ENCODE results near the gene GBE1. TPM values are rescaled to one million over a fixed set of nuclear protein-coding genes. Genes with fewer than 3 reads are reported as not detected.

The GBE1 gene
- total RNA-seq, result 39.2 and 39.8 TPM in 2 replicates
- long read RNA-seq, transcript GBE1-205 (16 exons, 2,513 nt), result minor isoform, 14 of 391 reads
- long read RNA-seq, transcript GBE1-201 (16 exons, 3,461 nt), result major isoform, 339 of 391 reads
- long read RNA-seq, partial matches to known transcripts, result 23 of 391 reads
- long read RNA-seq, other reads (novel, unspliced or antisense), result 15 of 391 reads

- peak within 1 kb of the TSS; percentile 90 for H3K4me3 Mint-ChIP-seq (ENCODE audit: unreplicated experiment)
- TF ChIP-seq CTCF (IDR thresholded peaks at IDR 0.05), result peak; percentile 55
- DNase-seq (ENCODE audit: extremely low spot score, unreplicated experiment), result peak; percentile 96
Measured at GRCh38 chr3:81760924-81761903, at the start of gene GBE1. TSS of gene GBE1 (minus strand) at chr3:81761645. CDS start at chr3:81761517, 128 bp downstream.

GRCh38 chr3:81808900-81809299 lies 47.5 kb upstream of the GBE1 start:
- Mint-ChIP-seq H3K4me1 (ENCODE audit: unreplicated experiment) (no peaks in the 10 kb centered on the region), H3K4me3 (ENCODE audit: unreplicated experiment) (no peak overlapping the region), H3K9me3 (ENCODE audit: unreplicated experiment) (no peaks in the 10 kb centered on the region), H3K27me3 (ENCODE audit: unreplicated experiment) (no peaks in the 10 kb centered on the region), H3K27ac (ENCODE audit: unreplicated experiment) (no peak overlapping the region), H3K36me3 (ENCODE audit: unreplicated experiment) (no peaks in the 10 kb centered on the region)
- TF ChIP-seq CTCF (IDR thresholded peaks at IDR 0.05), result no peak
- DNase-seq (ENCODE audit: extremely low spot score, unreplicated experiment), result no peak

More at GRCh38 chr3:81760924-81761903, at the start of gene GBE1:
- peak within 1 kb of the TSS; percentile 100 for H3K27ac Mint-ChIP-seq (ENCODE audit: unreplicated experiment)
- H3K9me3 Mint-ChIP-seq (ENCODE audit: unreplicated experiment), result no peaks in the 10 kb centered on the region
- H3K4me1 Mint-ChIP-seq (ENCODE audit: unreplicated experiment), result peaks cover 70% of the 10 kb centered on the region
- H3K36me3 Mint-ChIP-seq (ENCODE audit: unreplicated experiment), result peaks cover 15% of the 10 kb centered on the region
- no peaks in the 10 kb centered on the region for H3K27me3 Mint-ChIP-seq (ENCODE audit: unreplicated experiment)

GRCh38 chr3:81799403-81799802 lies 38.0 kb upstream of the GBE1 start:
- DNase-seq (ENCODE audit: extremely low spot score, unreplicated experiment), result no peak
- H3K27ac Mint-ChIP-seq (ENCODE audit: unreplicated experiment), result no peak overlapping the region
- no peak overlapping the region for H3K4me3 Mint-ChIP-seq (ENCODE audit: unreplicated experiment)
- H3K4me1 Mint-ChIP-seq (ENCODE audit: unreplicated experiment), result no peaks in the 10 kb centered on the region
- H3K9me3 Mint-ChIP-seq (ENCODE audit: unreplicated experiment), result no peaks in the 10 kb centered on the region
- TF ChIP-seq CTCF (IDR thresholded peaks at IDR 0.05), result no peak
- H3K27me3 Mint-ChIP-seq (ENCODE audit: unreplicated experiment), result peaks cover 2% of the 10 kb centered on the region
- no peaks in the 10 kb centered on the region for H3K36me3 Mint-ChIP-seq (ENCODE audit: unreplicated experiment)

GRCh38 chr3:81793410-81793809 lies 32.0 kb upstream of the GBE1 start:
- no peaks in the 10 kb centered on the region for H3K9me3 Mint-ChIP-seq (ENCODE audit: unreplicated experiment)
- H3K27me3 Mint-ChIP-seq (ENCODE audit: unreplicated experiment), result no peaks in the 10 kb centered on the region
- no peak for DNase-seq (ENCODE audit: extremely low spot score, unreplicated experiment)
- no peaks in the 10 kb centered on the region for H3K36me3 Mint-ChIP-seq (ENCODE audit: unreplicated experiment)
- H3K27ac Mint-ChIP-seq (ENCODE audit: unreplicated experiment), result no peak overlapping the region
- TF ChIP-seq CTCF (IDR thresholded peaks at IDR 0.05), result no peak
- H3K4me1 Mint-ChIP-seq (ENCODE audit: unreplicated experiment), result no peaks in the 10 kb centered on the region
- H3K4me3 Mint-ChIP-seq (ENCODE audit: unreplicated experiment), result no peak overlapping the region

DNA sequence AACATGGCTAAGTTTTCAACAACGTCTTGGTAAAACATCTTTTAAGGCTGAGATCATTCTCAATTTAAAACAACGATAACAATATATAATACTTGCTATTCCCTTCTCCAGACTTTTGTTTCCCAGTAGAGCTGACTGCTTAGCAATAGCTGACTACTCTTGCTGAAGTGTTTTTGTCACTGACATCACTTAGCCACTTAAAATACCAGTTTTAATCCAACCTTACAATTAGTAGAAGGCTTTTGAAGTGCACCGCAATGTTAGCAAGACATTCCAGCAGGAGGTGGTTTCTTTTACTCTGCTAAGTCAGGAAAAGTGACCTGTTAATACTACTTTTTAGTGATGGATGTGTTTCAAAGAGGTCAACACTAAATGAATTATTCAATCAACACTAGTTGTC lies 28.7 kb upstream of the GBE1 start:
- Mint-ChIP-seq H3K4me3 (ENCODE audit: unreplicated experiment) (no peak overlapping the region), H3K36me3 (ENCODE audit: unreplicated experiment) (no peaks in the 10 kb centered on the region), H3K4me1 (ENCODE audit: unreplicated experiment) (no peaks in the 10 kb centered on the region), H3K27me3 (ENCODE audit: unreplicated experiment) (no peaks in the 10 kb centered on the region), H3K27ac (ENCODE audit: unreplicated experiment) (no peak overlapping the region), H3K9me3 (ENCODE audit: unreplicated experiment) (no peaks in the 10 kb centered on the region)
- no peak for TF ChIP-seq CTCF (IDR thresholded peaks at IDR 0.05)
- DNase-seq (ENCODE audit: extremely low spot score, unreplicated experiment), result no peak
